CD4-positive, alpha-beta T cell (primary cell): Measurements from ENCODE around the gene P2RY14. TPM values are rescaled to one million over a fixed set of nuclear protein-coding genes. Genes with fewer than 3 reads are reported as not detected.

Source experiments
- ATAC-seq: fragments of 200-7000 bp; cut with Tn5 transposase; one replicate; pipeline ENCODE4 v1.10.0; 2022; ENCODE audit warnings: mild to moderate bottlenecking; ENCODE audit not compliant: poor library complexity
- CTCF ChIA-PET: fragments of 350-600 bp; sonication (Branson Sonifier 250); formaldehyde crosslinking; loops from one replicate; lab custom pipeline; 2021; ENCODE audit warnings: antibody characterized with exemption, inconsistent platforms; lab: Charles Lee
- POLR2A ChIA-PET: fragments of 350-600 bp; sonication (Branson Sonifier 250); formaldehyde crosslinking; loops from one replicate; lab custom pipeline; 2021; ENCODE audit warnings: antibody characterized with exemption, inconsistent platforms; lab: Charles Lee
- DNase-seq, 14 experiments: peaks; one replicate each; pipeline ENCODE4 v3.0.0-alpha.2; 2013 to 2020; ENCODE audit warnings: mixed read lengths in 2 of 14
- H3K27ac ChIP-seq, 2 donors: one replicate each; pipeline versions ENCODE4 v1.5.1 to v1.7.0; 2013; ENCODE audit warnings: low read length in 2 of 2, low read depth in 1 of 2, mild to moderate bottlenecking in 1 of 2
- H3K27me3 ChIP-seq, 2 experiments: 1 replicate in 1 of 2; 2 replicates in 1 of 2; pipeline versions ENCODE4 v1.6.1 to v1.7.0; 2013; ENCODE audit warnings: low read length in 2 of 2, control low read depth in 1 of 2, mild to moderate bottlenecking in 1 of 2, moderate library complexity in 1 of 2; ENCODE audit not compliant: insufficient read depth in 2 of 2, control insufficient read depth in 1 of 2
- H3K36me3 ChIP-seq: one replicate; pipeline ENCODE4 v1.6.1; 2013; ENCODE audit warnings: low read length, control low read depth; ENCODE audit not compliant: insufficient read depth
- H3K4me1 ChIP-seq: one replicate; pipeline ENCODE4 v1.6.1; 2013; ENCODE audit warnings: low read length, control low read depth; ENCODE audit not compliant: insufficient read depth
- H3K4me3 ChIP-seq: one replicate; pipeline ENCODE4 v1.5.1; 2013; ENCODE audit warnings: mild to moderate bottlenecking, low read length, moderate library complexity
- H3K9me3 ChIP-seq, 2 experiments: 1 replicate in 1 of 2; 2 replicates in 1 of 2; pipeline versions ENCODE4 v1.6.1 to v1.7.0; 2013; ENCODE audit warnings: low read length in 2 of 2, mild to moderate bottlenecking in 2 of 2, control low read depth in 1 of 2, moderate library complexity in 1 of 2; ENCODE audit not compliant: control insufficient read depth in 1 of 2, insufficient read depth in 1 of 2
- H3K27ac Mint-ChIP-seq: one replicate; pipeline ENCODE4 v1.8.0; 2020; ENCODE audit warnings: mixed read lengths
- H3K27me3 Mint-ChIP-seq: one replicate; pipeline ENCODE4 v1.8.0; 2021; ENCODE audit warnings: mixed read lengths
- H3K36me3 Mint-ChIP-seq: one replicate; pipeline ENCODE4 v1.8.0; 2021; ENCODE audit warnings: low read depth, mixed read lengths
- H3K4me1 Mint-ChIP-seq: one replicate; pipeline ENCODE4 v1.8.0; 2021; ENCODE audit warnings: low read depth, mixed read lengths
- H3K4me3 Mint-ChIP-seq: one replicate; pipeline ENCODE4 v1.8.0; 2020; ENCODE audit warnings: mild to moderate bottlenecking, mixed read lengths
- H3K9me3 Mint-ChIP-seq: one replicate; pipeline ENCODE4 v1.8.0; 2020; ENCODE audit warnings: mixed read lengths
- CTCF ChIP-seq: fragments of 200-600 bp; IDR thresholded peaks from one replicate; pipeline ENCODE4 v1.8.0; 2022; ENCODE audit warnings: antibody characterized with exemption, mild to moderate bottlenecking
- intact Hi-C, 2 experiments: fragments of 100-400 bp; cut with DNase I in 1 of 2; cut with micrococcal nuclease in 1 of 2; formaldehyde crosslinking; loops; one replicate each; pipeline versions ENCODE4 v1.15.1 to v1.9.0; 2023 to 2025; cut with DNase I, micrococcal nuclease
- total RNA-seq, 174 experiments: library from RNA in 2 of 174; stranded (reverse) in 2 of 174; gene quantifications; one replicate each; pipeline ENCODE4 v1.2.3 and lab custom pipeline; 2021 to 2026

P2RY14 gene
- total RNA-seq, 2 experiments from 2014 or later = 0.22 TPM; not detected in 1

- H3K4me1 ChIP-seq = peaks cover 20% of the 10 kb centered on the region
- no peak overlapping the region for H3K27ac ChIP-seq
These were observed 95.8 kb downstream of the P2RY14 start for GRCh38 chr3:151182349-151183079.

DNA sequence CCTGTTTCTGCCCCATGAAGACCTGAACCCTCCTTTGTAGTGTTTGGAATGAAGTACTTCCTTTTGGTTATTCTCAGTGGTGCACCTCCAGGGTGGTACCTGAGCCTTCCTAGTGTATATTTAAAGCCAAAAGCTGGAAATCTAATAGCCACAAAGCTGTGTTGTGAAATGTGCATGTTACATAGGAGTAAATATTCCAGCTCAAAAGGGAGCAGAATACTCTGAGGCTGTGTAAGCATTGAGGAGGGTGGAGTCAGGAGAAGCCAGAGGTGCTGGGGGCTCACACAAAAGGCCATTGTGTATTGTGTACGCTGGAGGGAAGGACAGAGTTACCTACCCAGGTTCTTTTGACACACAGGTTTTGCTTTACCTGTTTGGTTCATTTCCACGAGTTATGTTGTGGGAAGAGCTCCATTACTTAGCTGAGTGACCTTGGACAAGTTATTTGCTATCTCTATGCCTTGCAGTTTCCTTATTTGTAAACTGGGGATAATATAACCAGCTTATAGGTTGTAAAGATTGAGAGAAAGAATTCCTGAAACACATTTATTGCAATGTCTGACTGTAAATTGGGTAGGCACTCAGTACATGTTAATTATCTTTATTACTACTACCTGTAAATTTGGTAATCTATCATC, 100.0 kb downstream of the P2RY14 start:
- intact Hi-C loops = no loop called here
- Histone ChIP-seq H3K9me3 (no peaks in the 10 kb centered on the region), H3K4me3 (no peak overlapping the region), H3K4me1 (peaks cover 10% of the 10 kb centered on the region), H3K27ac (no peak overlapping the region), H3K36me3 (no peaks in the 10 kb centered on the region), H3K27me3 (no peaks in the 10 kb centered on the region)
- no peak for ATAC-seq
- H3K27ac Mint-ChIP-seq = no peak overlapping the region
- H3K27me3 Mint-ChIP-seq = no peaks in the 10 kb centered on the region
- DNase-seq = no peak
- H3K9me3 Mint-ChIP-seq = no peaks in the 10 kb centered on the region
- H3K36me3 Mint-ChIP-seq = no peaks in the 10 kb centered on the region
- H3K4me1 Mint-ChIP-seq = peaks cover 29% of the 10 kb centered on the region
- TF ChIP-seq CTCF = no peak
- CTCF ChIA-PET = no interaction called here
- H3K4me3 Mint-ChIP-seq = no peak overlapping the region
- POLR2A ChIA-PET = interaction anchor here (0.7 to 1.2 kb wide), 3 partner anchors 22 to 31 kb away, joined by 3 to 4 read pairs (median 3); partner anchors contain the start of gene GPR171

More at GRCh38 chr3:151182349-151183079, 95.8 kb downstream of the P2RY14 start:
- H3K36me3 Mint-ChIP-seq = no peaks in the 10 kb centered on the region
- H3K9me3 Mint-ChIP-seq = no peaks in the 10 kb centered on the region
- intact Hi-C loops = no loop called here
- H3K4me3 ChIP-seq = no peak overlapping the region
- H3K27ac Mint-ChIP-seq = peak overlapping the region; percentile 69
- CTCF ChIA-PET = interaction anchor here (1.1 kb wide), 1 partner anchor 14 kb away, joined by 3 read pairs; no protein-coding TSS in a partner anchor
- no peak for TF ChIP-seq CTCF
- DNase-seq = no peak
- no peaks in the 10 kb centered on the region for H3K36me3 ChIP-seq
- H3K27me3 ChIP-seq = no peaks in the 10 kb centered on the region
- H3K4me3 Mint-ChIP-seq = no peak overlapping the region
- no peak for ATAC-seq
- no peaks in the 10 kb centered on the region for H3K9me3 ChIP-seq
- peaks cover 31% of the 10 kb centered on the region for H3K4me1 Mint-ChIP-seq
- H3K27me3 Mint-ChIP-seq = no peaks in the 10 kb centered on the region
- POLR2A ChIA-PET = interaction anchor here (0.8 to 6.9 kb wide), 7 partner anchors 11 to 419 kb away, joined by 3 to 84 read pairs (median 6); partner anchors contain the start of genes GPR171 and SIAH2

- no peaks in the 10 kb centered on the region for H3K36me3 Mint-ChIP-seq
- H3K9me3 Mint-ChIP-seq = no peaks in the 10 kb centered on the region
- intact Hi-C loops = no loop called here
- no peaks in the 10 kb centered on the region for H3K9me3 ChIP-seq
- peaks cover 32% of the 10 kb centered on the region for H3K4me1 Mint-ChIP-seq
- H3K4me3 Mint-ChIP-seq = no peak overlapping the region
- peaks cover 16% of the 10 kb centered on the region for H3K4me1 ChIP-seq
- no peak for TF ChIP-seq CTCF
- no peaks in the 10 kb centered on the region for H3K36me3 ChIP-seq
- POLR2A ChIA-PET = no interaction called here
- H3K27ac ChIP-seq = no peak overlapping the region
- CTCF ChIA-PET = no interaction called here
- H3K27me3 ChIP-seq = no peaks in the 10 kb centered on the region
- no peak overlapping the region for H3K4me3 ChIP-seq
- DNase-seq (no peak), ATAC-seq (no peak)
- H3K27me3 Mint-ChIP-seq = no peaks in the 10 kb centered on the region
- H3K27ac Mint-ChIP-seq = no peak overlapping the region
These were observed 102.4 kb downstream of the P2RY14 start for GRCh38 chr3:151175952-151176351.
